Stimulated activated CD4-positive, alpha-beta T cell treated with anti-CD3 and anti-CD28 coated beads, Interleukin-2, amount 100 ng/mL, for 48 hours (primary cell): ENCODE measurements around the gene KRTAP5-4.
"Not testable (repeated sequence)": the region's sequence is repeated elsewhere in the genome, so short reads cannot be mapped to it uniquely, and the experiment has no call there.

Experiments
- DNase-seq, 2 donors: peaks; one replicate each; pipeline ENCODE4 v3.0.0-alpha.2; 2020

Gene KRTAP5-4, protein sequence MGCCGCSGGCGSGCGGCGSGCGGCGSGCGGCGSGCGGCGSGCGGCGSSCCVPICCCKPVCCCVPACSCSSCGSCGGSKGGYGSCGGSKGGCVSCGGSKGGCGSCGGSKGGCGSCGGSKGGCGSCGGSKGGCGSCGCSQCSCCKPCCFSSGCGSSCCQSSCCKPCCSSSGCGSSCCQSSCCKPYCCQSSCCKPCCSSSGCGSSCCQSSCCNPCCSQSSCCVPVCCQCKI

DNA sequence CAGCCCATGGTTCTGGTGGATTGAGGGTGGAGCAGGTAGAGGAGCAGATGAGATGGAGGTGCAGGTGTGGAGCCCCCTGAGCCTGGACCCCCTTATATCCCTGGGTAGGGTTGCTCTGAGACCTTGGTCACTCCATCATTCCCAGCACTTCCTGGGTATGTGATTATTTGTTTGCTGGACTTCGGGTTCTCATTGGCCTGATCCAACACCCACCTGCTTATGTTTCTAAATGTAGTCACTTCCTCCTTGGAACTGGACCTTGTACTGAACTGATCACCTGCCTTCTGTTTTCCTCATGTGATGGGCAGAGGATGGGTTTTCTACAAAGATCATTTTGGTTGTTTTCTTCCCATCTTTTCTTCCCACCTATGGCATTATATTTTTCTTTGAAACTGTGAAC is at the start of gene KRTAP5-4:
Gene KRTAP5-4 (minus strand): TSS at position 53 of the 400 bp plus-strand sequence. CDS start 45 bp downstream, at position 8.
- no peak for DNase-seq

DNA sequence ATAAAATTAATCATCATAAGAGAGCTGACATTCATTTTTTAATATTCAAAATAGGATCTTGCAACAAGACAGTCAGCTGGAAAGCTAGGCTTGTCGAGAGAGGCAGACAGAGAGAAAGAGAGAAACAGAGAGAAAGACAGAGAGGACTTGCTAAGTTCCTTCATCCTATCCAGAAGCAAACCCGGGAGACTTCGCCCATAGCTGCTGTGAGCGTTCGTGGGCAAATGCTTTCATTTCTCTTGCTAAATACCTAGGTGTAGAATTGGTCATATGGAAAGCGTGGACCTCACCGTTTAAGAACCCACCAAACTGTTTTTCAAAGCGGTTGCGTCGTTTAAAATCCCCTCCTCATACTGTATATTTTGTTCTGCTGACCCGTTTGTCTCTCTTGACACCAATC is 49.7 kb upstream of the KRTAP5-4 start:
- DNase-seq = no peak

GRCh38 chr11:1670905-1671371 is 49.0 kb upstream of the KRTAP5-4 start:
- DNase-seq = no peak

DNA sequence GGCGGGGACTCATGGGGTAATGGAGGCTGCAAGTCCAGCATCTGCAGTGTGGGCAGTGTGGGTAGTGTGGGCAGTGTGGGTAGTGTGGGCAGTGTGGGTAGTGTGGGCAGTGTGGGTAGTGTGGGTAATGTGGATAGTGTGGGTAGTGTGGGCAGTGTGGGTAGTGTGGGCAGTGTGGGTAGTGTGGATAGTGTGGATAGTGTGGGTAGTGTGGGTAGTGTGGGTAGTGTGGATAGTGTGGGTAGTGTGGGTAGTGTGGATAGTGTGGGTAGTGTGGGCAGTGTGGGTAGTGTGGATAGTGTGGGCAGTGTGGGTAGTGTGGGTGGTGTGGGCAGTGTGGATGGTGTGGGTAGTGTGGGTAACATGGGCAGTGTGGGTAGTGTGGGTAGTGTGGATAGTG is 48.5 kb upstream of the KRTAP5-4 start:
- DNase-seq = not testable (repeated sequence)

- no peak for DNase-seq
These were observed 47.7 kb upstream of the KRTAP5-4 start for GRCh38 chr11:1669546-1670218.

GRCh38 chr11:1668911-1669473 is 47.1 kb upstream of the KRTAP5-4 start:
- DNase-seq = no peak

DNA sequence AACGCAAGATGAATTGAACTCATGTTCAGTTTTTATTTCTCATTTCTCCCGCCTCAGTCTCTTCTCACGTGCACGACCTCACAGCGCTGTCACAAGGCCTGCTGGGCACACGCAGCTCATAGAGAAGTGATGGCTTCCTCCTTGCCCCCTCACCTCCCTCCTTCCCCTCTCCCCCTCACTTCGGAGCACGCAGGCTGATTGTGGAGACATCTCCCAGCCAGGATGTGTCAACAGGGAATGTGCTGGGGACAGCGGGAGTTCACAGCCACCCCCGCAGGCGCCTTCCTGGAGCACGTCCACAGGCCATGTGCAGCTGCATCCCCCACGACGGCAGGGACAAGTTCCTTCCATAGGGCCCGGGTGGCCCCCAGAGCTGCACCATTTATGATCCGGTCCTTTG is 46.0 kb upstream of the KRTAP5-4 start:
- DNase-seq = no peak

- DNase-seq = no peak
These were observed 45.3 kb upstream of the KRTAP5-4 start for GRCh38 chr11:1667121-1667850.

- DNase-seq = no peak
These were observed 43.4 kb upstream of the KRTAP5-4 start for GRCh38 chr11:1665313-1665712.

GRCh38 chr11:1662699-1663283 is 40.9 kb upstream of the KRTAP5-4 start:
- DNase-seq = not testable (repeated sequence)

GRCh38 chr11:1661454-1662269 is 39.7 kb upstream of the KRTAP5-4 start:
- not testable (repeated sequence) for DNase-seq

DNA sequence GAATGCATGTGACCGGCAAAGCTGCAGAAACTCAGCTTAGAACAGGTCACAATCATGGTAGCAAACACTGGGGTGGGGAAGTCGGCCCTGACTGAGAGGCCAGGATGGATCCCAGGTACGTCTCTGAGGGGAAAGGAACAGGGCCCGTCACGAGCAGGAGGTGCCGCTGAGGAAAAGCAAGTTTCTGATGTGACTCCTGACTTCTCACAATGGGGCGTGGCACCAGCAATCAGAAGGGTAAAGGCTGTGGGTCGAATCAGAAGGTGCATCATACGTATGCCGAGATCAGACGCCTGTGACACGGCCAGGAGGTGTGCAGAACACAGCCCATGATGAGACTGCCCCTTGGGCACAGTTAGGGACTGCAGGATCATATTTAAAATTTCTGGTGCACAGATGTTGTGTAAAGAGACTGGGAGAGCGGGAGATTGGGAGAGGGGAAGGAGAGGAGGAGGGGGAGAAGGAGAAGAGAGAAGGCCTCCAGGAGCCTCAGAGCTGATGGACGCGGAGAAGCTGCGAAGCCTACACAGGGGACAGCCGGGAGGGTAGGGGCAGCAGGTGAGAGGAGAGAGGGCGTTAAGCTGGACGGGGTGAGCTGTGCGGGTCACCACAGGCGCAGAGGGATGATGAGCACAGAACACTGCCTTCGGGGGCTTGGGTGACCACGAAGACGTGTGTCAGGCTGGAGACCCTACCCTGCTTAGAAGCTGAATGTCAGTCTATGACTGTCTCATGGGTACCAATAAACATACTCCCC is 38.4 kb upstream of the KRTAP5-4 start:
- no peak for DNase-seq

DNA sequence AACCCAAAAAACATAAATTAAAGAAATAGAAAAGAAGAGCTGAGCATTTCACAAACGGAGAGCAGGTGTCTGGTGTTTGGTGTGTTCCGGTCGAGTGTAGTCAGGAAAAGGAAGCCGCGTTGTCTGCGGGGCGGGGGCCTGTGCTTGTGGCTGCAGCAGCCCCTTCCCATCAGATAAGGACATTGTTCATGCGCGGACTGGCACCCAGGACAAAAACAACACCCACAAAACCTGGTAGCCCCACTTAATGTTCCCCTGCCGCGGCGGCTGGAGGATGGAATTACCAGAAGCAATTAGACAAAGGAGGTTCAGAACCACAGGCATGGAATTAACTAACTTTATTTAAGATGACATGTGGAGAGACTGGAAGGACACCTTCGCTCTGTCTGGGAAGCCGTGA is 37.6 kb upstream of the KRTAP5-4 start:
- no peak for DNase-seq

DNA sequence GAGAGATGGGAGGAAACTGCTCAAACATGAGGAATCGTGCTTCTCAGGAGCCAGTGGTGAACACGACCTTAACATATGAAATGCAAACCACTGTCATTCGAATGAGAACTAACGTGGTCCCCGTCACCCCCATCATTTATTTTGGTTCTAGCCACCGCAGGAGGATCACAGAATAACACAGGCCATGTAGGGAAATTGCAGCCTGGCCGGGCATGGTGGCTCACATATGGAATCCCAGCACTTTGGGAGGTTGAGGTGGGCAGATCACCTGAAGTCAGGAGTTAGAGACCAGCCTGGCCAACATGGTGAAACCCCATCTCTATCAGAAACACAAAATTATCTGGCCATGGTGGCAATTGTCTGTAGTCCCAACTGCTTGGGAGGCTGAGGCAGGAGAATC is 34.7 kb upstream of the KRTAP5-4 start:
- DNase-seq = no peak

DNA sequence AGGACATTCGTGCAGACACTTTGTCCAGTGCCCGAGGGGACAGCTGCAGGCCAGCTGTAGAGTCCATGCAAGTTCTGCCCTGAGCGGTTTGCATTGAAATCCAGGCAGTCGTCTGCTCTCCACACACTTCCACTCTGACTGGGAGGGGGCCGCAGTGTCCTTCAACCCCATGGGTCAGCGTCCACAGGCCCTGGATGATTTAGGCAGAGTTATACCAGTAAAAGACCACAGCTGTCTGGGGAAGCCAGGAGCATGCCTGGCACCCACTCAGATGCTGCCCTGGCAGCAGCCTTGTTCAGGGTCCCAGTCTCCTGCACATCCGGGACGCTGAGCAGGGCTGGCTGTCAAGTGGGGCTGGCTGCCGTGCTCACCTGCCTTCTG is 34.1 kb upstream of the KRTAP5-4 start:
- DNase-seq = no peak

DNA sequence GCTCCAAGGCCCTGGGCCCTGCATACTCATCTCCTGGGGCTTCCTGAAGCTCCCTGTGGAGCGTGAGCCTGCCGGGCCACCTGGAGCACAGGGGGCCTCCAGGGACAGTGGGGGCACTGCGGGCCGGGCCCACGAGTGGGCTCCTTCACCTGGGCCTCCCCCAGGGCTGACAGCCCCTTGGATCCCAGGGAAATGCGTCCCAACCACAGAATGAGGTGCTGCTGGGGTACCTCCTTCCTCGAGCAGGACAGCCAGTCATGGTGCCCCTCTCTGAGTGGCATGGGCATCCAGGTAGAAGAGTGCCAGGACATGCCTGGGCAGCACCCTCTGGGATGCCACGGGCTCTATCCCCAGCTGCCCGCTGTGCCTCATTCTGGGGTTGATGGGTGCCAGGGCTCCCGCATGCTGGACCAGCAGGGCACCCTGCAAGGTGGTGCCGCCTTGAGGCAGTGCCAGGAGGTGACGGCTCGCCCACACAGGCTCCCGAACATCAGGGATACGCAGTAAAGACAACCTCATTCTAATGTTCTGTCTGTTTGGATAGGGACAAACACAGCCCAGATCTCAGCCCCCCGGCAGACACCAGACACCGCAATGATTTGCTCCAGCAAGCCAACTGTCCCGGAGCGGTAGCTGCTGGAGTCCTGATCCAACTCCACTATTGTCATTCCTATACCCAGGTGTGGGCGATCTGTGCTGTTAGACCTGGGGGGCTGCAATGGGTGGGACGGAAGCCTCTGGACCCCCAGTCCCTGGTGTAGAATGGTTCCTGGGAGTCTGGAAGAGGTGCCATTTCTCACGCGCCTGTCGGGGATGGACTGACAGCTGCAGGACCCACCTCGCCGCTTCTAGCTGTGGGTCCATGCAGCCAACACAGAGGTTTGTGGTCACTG is 33.5 kb upstream of the KRTAP5-4 start:
- no peak for DNase-seq

GRCh38 chr11:1654388-1655167 is 32.6 kb upstream of the KRTAP5-4 start:
- DNase-seq = no peak

DNA sequence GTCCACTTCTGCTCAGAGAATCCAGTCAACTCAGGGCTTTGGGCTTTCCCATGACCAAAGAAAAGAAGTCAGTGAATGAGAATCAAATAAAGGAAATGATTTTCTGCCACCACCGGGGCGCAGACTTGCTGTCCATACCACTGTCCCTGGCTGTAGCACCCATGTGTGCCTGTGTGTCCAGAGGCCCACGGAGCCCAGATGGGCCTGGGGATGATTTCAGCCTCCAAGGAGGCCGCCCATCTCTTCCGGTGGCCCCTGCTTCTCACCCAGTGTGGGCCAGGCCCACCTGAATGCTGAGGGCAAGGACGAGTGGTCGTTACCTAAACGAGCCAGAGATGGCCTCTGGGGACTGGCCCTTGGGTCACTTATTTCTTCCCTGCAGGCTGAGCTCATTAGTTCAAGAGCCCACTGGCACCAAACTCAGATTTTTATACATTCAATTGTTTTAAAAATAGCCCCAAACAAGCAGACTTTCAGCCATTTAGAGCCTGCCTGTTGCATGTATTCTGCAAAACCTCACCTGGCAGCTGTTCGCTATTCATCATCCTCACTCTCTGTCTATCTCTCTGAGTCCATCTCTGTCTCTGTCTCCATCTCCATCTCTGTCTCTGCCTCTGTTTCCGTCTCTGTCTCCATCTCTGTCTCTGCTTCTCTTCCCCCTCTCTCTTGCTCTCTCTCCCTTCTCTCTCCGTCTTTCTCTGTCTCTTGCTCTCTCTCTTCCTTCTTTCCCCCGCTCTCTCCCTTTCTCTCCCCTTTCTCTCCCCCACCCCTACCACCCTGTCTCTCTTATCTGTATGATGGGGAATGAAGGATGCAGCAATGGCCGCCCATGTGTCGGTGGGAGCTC is 31.8 kb upstream of the KRTAP5-4 start:
- DNase-seq = no peak
